ENCODE measurements around the gene PTPRM. TPM values are rescaled to one million over a fixed set of nuclear protein-coding genes. Genes with fewer than 3 reads are reported as not detected.
"Not testable (repeated sequence)": the region's sequence is repeated elsewhere in the genome, so short reads cannot be mapped to it uniquely, and the experiment has no call there.

Gene PTPRM
- total and polyA plus RNA-seq, 12 donors: 31.7 to 116 (median 61.2) TPM

DNA sequence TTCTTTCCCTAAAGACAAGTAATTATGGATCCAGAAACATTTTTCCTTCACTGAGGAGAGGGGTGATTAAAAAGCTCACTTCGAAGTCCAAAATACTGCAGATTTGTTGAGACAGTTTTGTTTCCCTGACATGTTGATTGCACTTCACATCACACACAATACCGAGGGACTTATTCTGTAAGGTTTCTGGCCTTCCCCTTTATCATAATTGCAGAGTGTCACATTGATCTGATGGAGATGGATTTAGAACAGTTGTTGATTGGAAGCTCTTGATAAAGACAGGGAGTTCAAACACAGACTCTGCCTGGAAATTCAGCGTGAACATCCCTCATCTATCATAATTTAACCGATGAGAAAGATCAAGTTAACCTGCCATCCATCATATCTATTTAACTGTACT is 163.6 kb downstream of the PTPRM start:
- no peaks in the 10 kb centered on the region for H3K36me3 ChIP-seq (replicated peaks in 1 of 2)
- no peak for TF ChIP-seq POLR2A (IDR thresholded peaks at IDR 0.05)
- TF ChIP-seq, protein P1, sequence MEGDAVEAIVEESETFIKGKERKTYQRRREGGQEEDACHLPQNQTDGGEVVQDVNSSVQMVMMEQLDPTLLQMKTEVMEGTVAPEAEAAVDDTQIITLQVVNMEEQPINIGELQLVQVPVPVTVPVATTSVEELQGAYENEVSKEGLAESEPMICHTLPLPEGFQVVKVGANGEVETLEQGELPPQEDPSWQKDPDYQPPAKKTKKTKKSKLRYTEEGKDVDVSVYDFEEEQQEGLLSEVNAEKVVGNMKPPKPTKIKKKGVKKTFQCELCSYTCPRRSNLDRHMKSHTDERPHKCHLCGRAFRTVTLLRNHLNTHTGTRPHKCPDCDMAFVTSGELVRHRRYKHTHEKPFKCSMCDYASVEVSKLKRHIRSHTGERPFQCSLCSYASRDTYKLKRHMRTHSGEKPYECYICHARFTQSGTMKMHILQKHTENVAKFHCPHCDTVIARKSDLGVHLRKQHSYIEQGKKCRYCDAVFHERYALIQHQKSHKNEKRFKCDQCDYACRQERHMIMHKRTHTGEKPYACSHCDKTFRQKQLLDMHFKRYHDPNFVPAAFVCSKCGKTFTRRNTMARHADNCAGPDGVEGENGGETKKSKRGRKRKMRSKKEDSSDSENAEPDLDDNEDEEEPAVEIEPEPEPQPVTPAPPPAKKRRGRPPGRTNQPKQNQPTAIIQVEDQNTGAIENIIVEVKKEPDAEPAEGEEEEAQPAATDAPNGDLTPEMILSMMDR (IDR thresholded peaks at IDR 0.05): no peak
- H3K4me1 ChIP-seq (replicated peaks in 1 of 2): peaks cover 0 to 12% of the 10 kb centered on the region in 2 donors
- H3K9me3 ChIP-seq (replicated peaks in 1 of 3): no peaks in the 10 kb centered on the region
- H3K4me3 ChIP-seq: no peak overlapping the region
- H3K27me3 ChIP-seq: no peaks in the 10 kb centered on the region
- H3K27ac ChIP-seq: no peak overlapping the region
- DNase-seq: no peak
- intact Hi-C loops (cut with DNase I): no loop called here
- WGBS, 4 donors: 71 to 84% (median 74%) methylated on average over 4 of the region's 4 CpGs

DNA sequence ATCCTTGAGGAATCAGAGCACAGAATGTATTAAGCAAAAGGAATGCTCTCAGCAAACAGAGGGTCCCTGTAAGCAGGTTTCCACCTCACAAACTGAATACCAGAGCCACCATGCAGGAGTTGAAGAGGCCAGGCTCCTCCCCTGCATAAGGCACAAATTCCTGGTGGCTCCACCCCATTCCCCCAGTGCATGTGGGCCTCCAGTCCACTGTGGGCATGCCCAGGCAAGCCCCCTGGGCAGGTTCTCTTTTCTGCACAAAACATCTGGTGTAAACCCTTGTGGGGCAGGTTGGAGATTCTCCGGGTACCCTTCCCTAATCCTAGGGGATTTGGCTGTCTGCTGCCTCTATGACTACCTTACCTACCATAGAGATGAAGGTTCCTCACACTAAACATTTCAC is 166.5 kb downstream of the PTPRM start:
- Histone ChIP-seq H3K4me1 (replicated peaks in 1 of 2) (no peaks in the 10 kb centered on the region), H3K36me3 (replicated peaks in 1 of 2) (no peaks in the 10 kb centered on the region), H3K27me3 (no peaks in the 10 kb centered on the region), H3K27ac (no peak overlapping the region), H3K9me3 (replicated peaks in 1 of 3) (no peaks in the 10 kb centered on the region), H3K4me3 (no peak overlapping the region)
- intact Hi-C loops (cut with DNase I): no loop called here
- TF ChIP-seq POLR2A (IDR thresholded peaks at IDR 0.05): no peak
- TF ChIP-seq, protein P1 (IDR thresholded peaks at IDR 0.05): no peak
- WGBS, 4 donors: 80 to 100% (median 92%) methylated on average over 1 of the region's 1 CpG
- no peak for DNase-seq

DNA sequence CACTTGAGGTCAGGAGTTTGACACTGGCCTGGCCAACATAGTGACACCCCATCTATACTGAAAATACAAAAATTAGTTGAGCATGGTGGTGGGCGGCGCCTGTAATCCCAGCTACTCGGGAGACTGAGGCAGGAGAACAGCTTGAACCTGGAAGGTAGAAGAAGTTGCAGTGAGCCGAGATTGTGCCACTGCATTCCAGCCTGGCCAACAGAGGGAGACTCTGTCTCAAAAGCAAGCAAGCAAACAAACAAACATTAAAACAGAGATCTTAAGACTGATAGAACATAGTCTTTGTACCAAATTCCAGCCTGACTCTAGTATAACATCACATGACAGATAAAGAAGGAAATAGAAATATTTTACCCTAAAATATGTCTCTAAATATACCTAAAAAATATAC is 168.1 kb downstream of the PTPRM start:
- TF ChIP-seq, protein P1 (IDR thresholded peaks at IDR 0.05): peak in 4 of 6 experiments; percentile 10 to 40 (median 36)
- TF ChIP-seq POLR2A (IDR thresholded peaks at IDR 0.05): no peak
- WGBS, 4 donors: 83 to 92% (median 87%) methylated on average over 4 of the region's 4 CpGs
- Histone ChIP-seq H3K4me1 (replicated peaks in 1 of 2) (no peaks in the 10 kb centered on the region), H3K4me3 (no peak overlapping the region), H3K9me3 (replicated peaks in 1 of 3) (no peaks in the 10 kb centered on the region), H3K27me3 (no peaks in the 10 kb centered on the region), H3K27ac (no peak overlapping the region), H3K36me3 (replicated peaks in 1 of 2) (no peaks in the 10 kb centered on the region)
- intact Hi-C loops (cut with DNase I): no loop called here
- DNase-seq: no peak

DNA sequence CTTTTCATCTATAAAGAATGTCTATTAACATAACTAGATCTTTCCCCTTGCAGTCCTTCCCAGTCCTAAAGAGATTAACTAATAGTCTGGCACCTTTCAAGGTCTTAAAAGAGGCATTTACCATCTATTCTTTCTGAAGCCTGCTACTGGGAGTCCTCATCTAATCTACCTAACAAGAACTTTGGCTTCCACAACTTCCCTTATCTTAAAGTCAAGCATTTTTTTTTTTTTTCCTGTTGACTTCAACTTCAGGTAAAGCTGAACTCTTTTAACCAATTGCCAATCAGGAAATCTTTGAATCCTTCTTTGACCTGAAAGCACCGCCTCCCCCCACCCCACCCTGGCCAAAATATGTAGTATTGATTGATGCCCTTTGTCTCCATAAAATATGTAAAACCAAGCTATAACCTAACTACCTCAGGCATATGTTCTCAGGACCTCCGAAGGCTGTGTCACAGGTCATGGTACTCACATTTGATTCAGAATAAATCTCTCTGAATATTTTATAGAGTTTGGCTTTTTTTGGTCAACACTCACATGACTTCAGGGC is 168.6 kb downstream of the PTPRM start:
- 88 to 94% (median 89%) methylated on average over 2 of the region's 2 CpGs for WGBS, 4 donors
- Histone ChIP-seq H3K27ac (no peak overlapping the region), H3K36me3 (replicated peaks in 1 of 2) (no peaks in the 10 kb centered on the region), H3K9me3 (replicated peaks in 1 of 3) (no peaks in the 10 kb centered on the region), H3K4me3 (no peak overlapping the region), H3K27me3 (no peaks in the 10 kb centered on the region), H3K4me1 (replicated peaks in 1 of 2) (no peaks in the 10 kb centered on the region)
- no peak for DNase-seq
- intact Hi-C loops (cut with DNase I): no loop called here
- TF ChIP-seq, protein P1 (IDR thresholded peaks at IDR 0.05): no peak
- no peak for TF ChIP-seq POLR2A (IDR thresholded peaks at IDR 0.05)

DNA sequence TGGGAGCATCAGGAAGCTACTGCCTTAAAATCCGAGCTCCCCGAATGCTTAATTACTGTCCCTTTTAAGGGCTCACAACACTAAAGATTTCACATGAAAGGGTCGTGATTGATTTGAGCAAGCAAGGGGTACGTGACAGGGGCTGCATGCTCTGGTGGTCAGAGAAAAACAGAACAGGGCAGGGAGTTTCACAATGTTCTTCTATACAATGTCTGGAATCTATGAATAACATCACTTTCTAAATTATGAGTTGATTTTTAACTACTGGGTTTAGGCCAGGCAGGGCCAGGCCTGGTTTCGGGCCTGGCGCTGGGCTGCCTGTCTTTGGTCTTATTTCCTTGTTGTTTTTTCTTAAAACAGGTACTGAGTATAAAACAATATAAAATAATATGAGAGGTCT is 169.4 kb downstream of the PTPRM start:
- H3K27ac ChIP-seq; intact Hi-C loops (cut with DNase I); DNase-seq; H3K27me3 ChIP-seq; H3K9me3 ChIP-seq (replicated peaks in 1 of 3); H3K4me3 ChIP-seq; H3K4me1 ChIP-seq (replicated peaks in 1 of 2); H3K36me3 ChIP-seq (replicated peaks in 1 of 2): not testable (repeated sequence)
- WGBS, 4 donors: 90 to 95% (median 93%) methylated on average over 6 of the region's 6 CpGs
